NT2/D1 (cell line): ENCODE results near the gene CDC42EP1.

Experiments used
- DNase-seq: peaks from one replicate; pipeline ENCODE4 v3.0.0-alpha.2; 2011; ENCODE audit warnings: low read depth, low spot score
- H3K27me3 ChIP-seq: 2 replicates; pipeline ENCODE4 v1.6.0; 2011; ENCODE audit warnings: mild to moderate bottlenecking; ENCODE audit not compliant: insufficient read length, insufficient read depth
- H3K36me3 ChIP-seq: 2 replicates; pipeline ENCODE4 v1.6.1; 2011; ENCODE audit warnings: mild to moderate bottlenecking, low read length, mixed read lengths; ENCODE audit not compliant: insufficient read depth, insufficient read length
- H3K4me1 ChIP-seq: 2 replicates; pipeline ENCODE4 v1.5.1; 2011; ENCODE audit not compliant: insufficient read depth, insufficient read length
- H3K4me3 ChIP-seq: 2 replicates; pipeline ENCODE4 v1.5.1; 2011; ENCODE audit warnings: low read depth; ENCODE audit not compliant: insufficient read length
- H3K9ac ChIP-seq: 2 replicates; pipeline ENCODE4 v1.6.0; 2011; ENCODE audit warnings: low read depth; ENCODE audit not compliant: insufficient read length
- H3K9me3 ChIP-seq: 2 replicates; pipeline ENCODE4 v1.5.1; 2011; ENCODE audit warnings: mild to moderate bottlenecking, low read length; ENCODE audit not compliant: insufficient read depth
- SUZ12 ChIP-seq: IDR thresholded peaks from 2 replicates; pipeline ENCODE4 v1.6.1; 2011; ENCODE audit not compliant: insufficient read length, insufficient read depth; ENCODE audit errors: extremely low read depth
- YY1 ChIP-seq: IDR thresholded peaks from 2 replicates; pipeline ENCODE4 v1.6.1; 2011; ENCODE audit not compliant: insufficient read length, insufficient read depth
- ZNF274 ChIP-seq: IDR thresholded peaks from 2 replicates; pipeline ENCODE4 v1.6.1; 2011; ENCODE audit warnings: mild to moderate bottlenecking, low read depth, low read length

CDC42EP1 gene

GRCh38 chr22:37559901-37560607 lies at the start of gene CDC42EP1:
CDC42EP1 (plus strand) TSS chr22:37560480; CDS start chr22:37566350, 5,870 bp downstream.
- Histone ChIP-seq H3K9me3 (no peaks in the 10 kb centered on the region), H3K9ac (peak within 1 kb of the TSS; percentile 83), H3K4me3 (peak within 1 kb of the TSS; percentile 64), H3K36me3 (peaks cover 18% of the 10 kb centered on the region), H3K27me3 (no peaks in the 10 kb centered on the region), H3K4me1 (peaks cover 27% of the 10 kb centered on the region)
- no peak for DNase-seq
- TF ChIP-seq SUZ12 = no peak
- TF ChIP-seq ZNF274 = no peak
- no peak for TF ChIP-seq YY1

- Histone ChIP-seq H3K9ac (no peak overlapping the region), H3K4me3 (no peak overlapping the region), H3K4me1 (peaks cover 6% of the 10 kb centered on the region), H3K36me3 (peaks cover 40% of the 10 kb centered on the region), H3K27me3 (no peaks in the 10 kb centered on the region), H3K9me3 (peaks cover 3% of the 10 kb centered on the region; the same call in 1 of the 2 replicates)
- DNase-seq = no peak
- TF ChIP-seq ZNF274 (no peak), YY1 (no peak), SUZ12 (no peak)
These were observed 48.7 kb upstream of the CDC42EP1 start for GRCh38 chr22:37511395-37512104.

GRCh38 chr22:37514526-37515051 lies 45.7 kb upstream of the CDC42EP1 start:
- peaks cover 6% of the 10 kb centered on the region for H3K4me1 ChIP-seq
- H3K9ac ChIP-seq = no peak overlapping the region
- no peak overlapping the region for H3K4me3 ChIP-seq
- H3K9me3 ChIP-seq = peaks cover 5% of the 10 kb centered on the region; the same call in 1 of the 2 replicates
- TF ChIP-seq SUZ12 = no peak
- TF ChIP-seq ZNF274 = no peak
- no peak for TF ChIP-seq YY1
- H3K36me3 ChIP-seq = peaks cover 22% of the 10 kb centered on the region
- H3K27me3 ChIP-seq = peaks cover 16% of the 10 kb centered on the region
- DNase-seq = no peak

GRCh38 chr22:37515901-37516300 lies 44.4 kb upstream of the CDC42EP1 start:
- Histone ChIP-seq H3K27me3 (peaks cover 26% of the 10 kb centered on the region), H3K9ac (no peak overlapping the region), H3K4me3 (no peak overlapping the region), H3K4me1 (peaks cover 6% of the 10 kb centered on the region), H3K9me3 (peaks cover 5% of the 10 kb centered on the region; the same call in 1 of the 2 replicates), H3K36me3 (peaks cover 22% of the 10 kb centered on the region)
- no peak for DNase-seq
- TF ChIP-seq ZNF274 = no peak
- no peak for TF ChIP-seq YY1
- no peak for TF ChIP-seq SUZ12

GRCh38 chr22:37516456-37516855 lies 43.8 kb upstream of the CDC42EP1 start:
- Histone ChIP-seq H3K36me3 (peaks cover 22% of the 10 kb centered on the region), H3K9ac (no peak overlapping the region), H3K9me3 (peaks cover 5% of the 10 kb centered on the region; the same call in 1 of the 2 replicates), H3K4me1 (peaks cover 9% of the 10 kb centered on the region), H3K27me3 (peaks cover 26% of the 10 kb centered on the region), H3K4me3 (no peak overlapping the region)
- TF ChIP-seq YY1 (no peak), SUZ12 (no peak), ZNF274 (no peak)
- DNase-seq = no peak

GRCh38 chr22:37517826-37518450 lies 42.3 kb upstream of the CDC42EP1 start:
- DNase-seq = no peak
- TF ChIP-seq SUZ12 = no peak
- no peak for TF ChIP-seq ZNF274
- no peak for TF ChIP-seq YY1

More at GRCh38 chr22:37517826-37518450, 42.3 kb upstream of the CDC42EP1 start:
- Histone ChIP-seq H3K36me3 (peaks cover 22% of the 10 kb centered on the region), H3K9ac (peak overlapping the region; percentile 89), H3K4me3 (peak overlapping the region; percentile 8), H3K27me3 (peaks cover 26% of the 10 kb centered on the region), H3K4me1 (peaks cover 10% of the 10 kb centered on the region), H3K9me3 (peaks cover 5% of the 10 kb centered on the region; the same call in 1 of the 2 replicates)
